SK-N-SH (cell line): ENCODE results near the gene GNAZ.

Experiments
- EZH2phosphoT487 ChIP-seq: fragments of 200-600 bp; sonication (generic); IDR thresholded peaks from 2 replicates; pipeline ENCODE4 v1.6.1; 2017; ENCODE audit warnings: low read depth, mixed run types, mild to moderate bottlenecking, antibody characterized with exemption, moderate library complexity, borderline replicate concordance
- GATA2 ChIP-seq: sonication (generic); formaldehyde crosslinking; IDR thresholded peaks from 2 replicates; pipeline ENCODE4 v1.5.0; 2020; ENCODE audit warnings: mild to moderate bottlenecking, missing genetic modification reagents
- POLR2AphosphoS5 ChIP-seq: IDR thresholded peaks from 2 replicates; pipeline ENCODE4 v1.6.1; 2012; ENCODE audit warnings: low read depth, low read length
- RCOR1 ChIP-seq: fragments of 150-350 bp; IDR thresholded peaks from 2 replicates; pipeline ENCODE4 v1.6.1; 2017; ENCODE audit warnings: antibody characterized with exemption, low read length
- TF ChIP-seq, protein P1 (sequence below): fragments of 150-350 bp; IDR thresholded peaks from 2 replicates; pipeline ENCODE4 v1.6.1; 2017; ENCODE audit warnings: antibody characterized with exemption, low read length, low read depth, borderline replicate concordance
- TF ChIP-seq, protein P2 (sequence below): fragments of 200-600 bp; sonication (generic); IDR thresholded peaks from 2 replicates; pipeline ENCODE4 v1.6.1; 2017; ENCODE audit warnings: antibody characterized with exemption, mild to moderate bottlenecking, moderate library complexity
- TF ChIP-seq, protein P3 (sequence below): IDR thresholded peaks from 2 replicates; pipeline ENCODE4 v1.4.0; 2012; ENCODE audit warnings: low read depth

DNA sequence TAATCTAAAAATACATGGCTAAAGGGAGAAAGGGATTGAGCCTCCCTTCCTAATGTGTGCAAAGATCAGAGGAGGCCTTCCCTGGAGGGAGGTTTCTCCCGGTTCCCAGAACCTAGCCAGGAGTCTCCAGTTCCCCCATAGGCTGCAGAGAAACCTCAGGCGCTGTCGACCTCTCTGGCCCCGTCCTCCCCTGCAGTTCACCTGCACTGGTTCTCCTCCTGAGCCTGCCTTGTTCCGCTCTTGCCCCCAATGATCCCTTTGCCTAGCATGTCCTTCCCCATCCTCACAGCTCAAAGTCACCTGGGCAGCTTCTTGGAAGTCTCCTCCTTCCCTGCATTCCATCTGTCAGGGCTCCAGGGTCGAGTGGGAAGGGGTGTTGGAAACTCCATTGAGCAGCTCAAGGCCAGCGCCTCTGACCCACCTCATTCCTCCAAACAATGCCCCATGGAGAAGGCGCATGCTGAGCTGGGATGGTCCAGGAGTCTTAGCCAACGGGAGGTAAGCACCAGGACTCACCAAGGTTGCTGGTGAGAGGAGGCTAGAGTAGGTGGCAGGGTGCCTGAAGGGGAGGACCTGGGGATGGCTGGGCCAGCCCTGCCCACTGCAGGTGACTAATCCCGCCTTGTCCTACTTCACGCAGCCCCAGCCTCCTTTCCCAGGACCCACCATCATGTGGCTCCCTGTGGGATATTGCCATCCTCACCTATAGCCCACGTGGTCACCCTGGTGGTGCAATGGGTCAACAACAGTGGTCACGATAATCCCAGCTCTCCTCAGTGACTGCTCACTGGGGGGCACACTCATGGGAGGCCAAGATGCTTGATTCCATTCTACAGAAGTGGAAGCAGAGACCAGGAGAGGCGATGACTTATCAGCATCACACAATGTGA is 56.1 kb downstream of the GNAZ start:
- TF ChIP-seq, protein P1, sequence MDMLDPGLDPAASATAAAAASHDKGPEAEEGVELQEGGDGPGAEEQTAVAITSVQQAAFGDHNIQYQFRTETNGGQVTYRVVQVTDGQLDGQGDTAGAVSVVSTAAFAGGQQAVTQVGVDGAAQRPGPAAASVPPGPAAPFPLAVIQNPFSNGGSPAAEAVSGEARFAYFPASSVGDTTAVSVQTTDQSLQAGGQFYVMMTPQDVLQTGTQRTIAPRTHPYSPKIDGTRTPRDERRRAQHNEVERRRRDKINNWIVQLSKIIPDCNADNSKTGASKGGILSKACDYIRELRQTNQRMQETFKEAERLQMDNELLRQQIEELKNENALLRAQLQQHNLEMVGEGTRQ = no peak
- TF ChIP-seq GATA2 (CRISPR knock-in tag) (no peak), POLR2AphosphoS5 (no peak), RCOR1 (no peak), EZH2phosphoT487 (no peak)
- TF ChIP-seq, protein P2, sequence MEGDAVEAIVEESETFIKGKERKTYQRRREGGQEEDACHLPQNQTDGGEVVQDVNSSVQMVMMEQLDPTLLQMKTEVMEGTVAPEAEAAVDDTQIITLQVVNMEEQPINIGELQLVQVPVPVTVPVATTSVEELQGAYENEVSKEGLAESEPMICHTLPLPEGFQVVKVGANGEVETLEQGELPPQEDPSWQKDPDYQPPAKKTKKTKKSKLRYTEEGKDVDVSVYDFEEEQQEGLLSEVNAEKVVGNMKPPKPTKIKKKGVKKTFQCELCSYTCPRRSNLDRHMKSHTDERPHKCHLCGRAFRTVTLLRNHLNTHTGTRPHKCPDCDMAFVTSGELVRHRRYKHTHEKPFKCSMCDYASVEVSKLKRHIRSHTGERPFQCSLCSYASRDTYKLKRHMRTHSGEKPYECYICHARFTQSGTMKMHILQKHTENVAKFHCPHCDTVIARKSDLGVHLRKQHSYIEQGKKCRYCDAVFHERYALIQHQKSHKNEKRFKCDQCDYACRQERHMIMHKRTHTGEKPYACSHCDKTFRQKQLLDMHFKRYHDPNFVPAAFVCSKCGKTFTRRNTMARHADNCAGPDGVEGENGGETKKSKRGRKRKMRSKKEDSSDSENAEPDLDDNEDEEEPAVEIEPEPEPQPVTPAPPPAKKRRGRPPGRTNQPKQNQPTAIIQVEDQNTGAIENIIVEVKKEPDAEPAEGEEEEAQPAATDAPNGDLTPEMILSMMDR = no peak
- TF ChIP-seq, protein P3, sequence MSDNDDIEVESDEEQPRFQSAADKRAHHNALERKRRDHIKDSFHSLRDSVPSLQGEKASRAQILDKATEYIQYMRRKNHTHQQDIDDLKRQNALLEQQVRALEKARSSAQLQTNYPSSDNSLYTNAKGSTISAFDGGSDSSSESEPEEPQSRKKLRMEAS = no peak
